ENCODE results near the gene USP32.
"Not testable (repeated sequence)": the region's sequence is repeated elsewhere in the genome, so short reads cannot be mapped to it uniquely, and the experiment has no call there.

The USP32 gene, protein sequence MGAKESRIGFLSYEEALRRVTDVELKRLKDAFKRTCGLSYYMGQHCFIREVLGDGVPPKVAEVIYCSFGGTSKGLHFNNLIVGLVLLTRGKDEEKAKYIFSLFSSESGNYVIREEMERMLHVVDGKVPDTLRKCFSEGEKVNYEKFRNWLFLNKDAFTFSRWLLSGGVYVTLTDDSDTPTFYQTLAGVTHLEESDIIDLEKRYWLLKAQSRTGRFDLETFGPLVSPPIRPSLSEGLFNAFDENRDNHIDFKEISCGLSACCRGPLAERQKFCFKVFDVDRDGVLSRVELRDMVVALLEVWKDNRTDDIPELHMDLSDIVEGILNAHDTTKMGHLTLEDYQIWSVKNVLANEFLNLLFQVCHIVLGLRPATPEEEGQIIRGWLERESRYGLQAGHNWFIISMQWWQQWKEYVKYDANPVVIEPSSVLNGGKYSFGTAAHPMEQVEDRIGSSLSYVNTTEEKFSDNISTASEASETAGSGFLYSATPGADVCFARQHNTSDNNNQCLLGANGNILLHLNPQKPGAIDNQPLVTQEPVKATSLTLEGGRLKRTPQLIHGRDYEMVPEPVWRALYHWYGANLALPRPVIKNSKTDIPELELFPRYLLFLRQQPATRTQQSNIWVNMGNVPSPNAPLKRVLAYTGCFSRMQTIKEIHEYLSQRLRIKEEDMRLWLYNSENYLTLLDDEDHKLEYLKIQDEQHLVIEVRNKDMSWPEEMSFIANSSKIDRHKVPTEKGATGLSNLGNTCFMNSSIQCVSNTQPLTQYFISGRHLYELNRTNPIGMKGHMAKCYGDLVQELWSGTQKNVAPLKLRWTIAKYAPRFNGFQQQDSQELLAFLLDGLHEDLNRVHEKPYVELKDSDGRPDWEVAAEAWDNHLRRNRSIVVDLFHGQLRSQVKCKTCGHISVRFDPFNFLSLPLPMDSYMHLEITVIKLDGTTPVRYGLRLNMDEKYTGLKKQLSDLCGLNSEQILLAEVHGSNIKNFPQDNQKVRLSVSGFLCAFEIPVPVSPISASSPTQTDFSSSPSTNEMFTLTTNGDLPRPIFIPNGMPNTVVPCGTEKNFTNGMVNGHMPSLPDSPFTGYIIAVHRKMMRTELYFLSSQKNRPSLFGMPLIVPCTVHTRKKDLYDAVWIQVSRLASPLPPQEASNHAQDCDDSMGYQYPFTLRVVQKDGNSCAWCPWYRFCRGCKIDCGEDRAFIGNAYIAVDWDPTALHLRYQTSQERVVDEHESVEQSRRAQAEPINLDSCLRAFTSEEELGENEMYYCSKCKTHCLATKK (N-terminal part only)

DNA sequence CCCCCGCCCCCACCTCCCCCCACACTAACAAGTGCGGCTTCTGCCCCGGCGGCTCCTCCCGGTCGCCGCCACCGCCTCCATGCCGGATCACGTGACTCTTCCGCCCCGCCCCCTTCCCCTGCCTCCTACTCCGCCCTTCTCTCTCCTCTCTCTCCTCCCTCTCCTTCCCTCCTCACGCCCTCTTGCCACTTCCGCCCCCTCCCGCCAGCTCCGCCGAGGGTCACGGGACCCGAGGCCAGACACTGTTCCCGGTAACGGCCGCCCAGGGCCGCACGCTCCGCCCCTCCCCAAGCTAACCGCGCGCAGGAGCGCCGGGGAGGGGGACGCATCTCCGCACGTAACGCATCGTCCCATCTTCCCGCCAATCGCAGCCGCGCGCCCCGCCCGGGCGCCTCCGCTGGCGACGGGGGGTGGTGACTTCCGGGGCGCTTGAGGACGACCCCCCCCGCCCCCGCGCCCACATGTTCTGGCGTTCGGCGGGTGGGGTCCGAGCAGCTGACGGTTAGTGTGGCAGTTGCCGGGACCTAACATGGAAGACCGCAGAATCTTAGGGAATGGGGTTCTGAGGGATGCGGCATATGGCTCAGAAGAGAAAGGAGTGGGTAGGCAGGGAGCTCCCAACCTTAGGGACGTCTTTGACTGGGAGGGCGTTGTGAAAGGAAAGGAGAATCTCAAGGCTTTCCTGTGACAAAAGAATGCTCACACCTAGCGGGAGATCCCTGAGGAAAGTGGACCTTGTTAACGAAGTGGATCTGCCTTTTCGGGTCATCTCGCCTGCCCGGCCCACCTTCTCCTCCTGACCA is at the start of gene USP32:
Gene USP32 (minus strand): TSS at position 92 of the 803 bp plus-strand sequence. CDS start 194 bp downstream, outside the sequence.
- DNase-seq, result peak; percentile 99

DNA sequence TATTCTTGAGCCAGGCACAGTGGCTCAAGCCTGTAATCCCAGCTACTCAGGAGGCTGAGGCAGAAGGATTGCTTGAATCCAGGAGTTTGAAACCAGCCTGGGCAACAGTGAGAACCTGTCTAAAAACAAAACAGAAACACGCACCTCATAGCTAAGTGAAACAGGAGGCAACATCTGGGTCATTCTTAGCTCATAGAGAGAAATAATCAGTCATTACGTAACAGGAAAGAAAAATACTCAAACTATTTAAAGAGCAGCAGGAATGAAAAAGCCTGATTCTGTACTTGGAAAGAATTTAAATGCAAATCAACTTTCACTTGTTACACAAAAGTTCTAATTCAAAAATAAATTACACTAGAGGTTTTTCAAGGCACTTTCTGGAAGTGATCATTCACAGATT is 47.6 kb upstream of the USP32 start:
- peak; percentile 21 for DNase-seq

DNA sequence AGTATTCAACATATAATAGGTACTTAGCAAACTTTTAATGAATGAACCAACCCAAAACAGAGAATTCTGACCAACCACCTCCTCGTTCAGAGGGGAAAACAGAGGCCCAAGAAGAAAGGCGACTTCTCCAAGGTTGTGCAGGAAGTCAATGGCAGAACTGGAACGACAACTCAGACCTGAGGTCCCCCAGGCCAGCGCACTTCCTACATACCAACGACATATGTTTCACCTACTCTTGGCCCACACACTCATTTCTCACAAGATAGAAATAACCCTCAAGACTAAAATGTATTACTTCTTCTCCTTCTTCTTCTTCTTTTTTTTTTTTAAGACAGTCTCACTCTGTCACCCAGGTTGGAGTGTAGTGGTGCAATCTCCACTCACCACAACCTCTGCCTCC is 44.7 kb upstream of the USP32 start:
- no peak for DNase-seq

DNA sequence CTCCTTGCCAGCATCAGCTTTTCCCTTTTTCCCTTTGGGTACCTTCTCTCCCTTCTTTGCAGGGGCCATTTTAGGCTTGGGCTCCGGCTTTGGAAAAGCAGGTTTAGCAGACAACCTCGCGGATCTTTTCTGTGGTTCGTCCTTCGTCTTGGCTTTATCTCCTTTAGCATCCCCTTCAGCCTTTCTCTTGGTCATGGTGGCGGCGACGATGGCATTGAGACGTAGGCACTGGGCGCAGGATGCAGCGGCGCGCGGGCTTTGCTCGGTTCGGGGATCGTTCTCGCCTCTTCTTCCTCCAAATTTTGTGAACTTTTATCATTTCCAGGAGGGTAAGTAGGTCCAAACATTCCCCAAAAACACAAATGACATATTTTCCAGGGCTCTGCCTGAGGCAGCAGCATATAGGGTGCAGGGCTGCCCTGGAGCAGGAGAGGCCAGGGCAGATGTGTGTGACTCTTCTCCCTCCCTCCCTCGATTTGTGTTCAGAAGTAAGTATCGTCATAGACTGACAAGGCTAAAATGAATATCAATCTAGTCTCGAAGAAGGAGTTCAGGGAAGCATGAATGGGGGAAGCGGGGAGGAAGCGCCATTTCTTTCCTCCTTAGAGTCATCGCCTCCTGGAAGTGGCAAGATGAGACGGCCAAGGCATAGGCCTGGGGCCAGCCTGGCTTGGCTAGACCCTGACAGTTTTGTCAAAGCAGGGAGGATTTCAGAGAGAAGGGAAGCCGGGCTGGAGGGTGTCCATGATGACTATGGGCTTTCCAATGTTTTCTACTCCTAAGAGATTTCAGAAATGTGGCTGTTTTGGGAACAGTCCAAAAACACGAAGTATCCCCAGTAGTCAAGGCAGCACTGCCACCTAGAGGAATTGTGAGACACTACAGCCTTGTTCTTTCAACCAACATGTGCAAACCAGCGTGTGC is 43.6 kb upstream of the USP32 start:
- peak; percentile 83 for DNase-seq

DNA sequence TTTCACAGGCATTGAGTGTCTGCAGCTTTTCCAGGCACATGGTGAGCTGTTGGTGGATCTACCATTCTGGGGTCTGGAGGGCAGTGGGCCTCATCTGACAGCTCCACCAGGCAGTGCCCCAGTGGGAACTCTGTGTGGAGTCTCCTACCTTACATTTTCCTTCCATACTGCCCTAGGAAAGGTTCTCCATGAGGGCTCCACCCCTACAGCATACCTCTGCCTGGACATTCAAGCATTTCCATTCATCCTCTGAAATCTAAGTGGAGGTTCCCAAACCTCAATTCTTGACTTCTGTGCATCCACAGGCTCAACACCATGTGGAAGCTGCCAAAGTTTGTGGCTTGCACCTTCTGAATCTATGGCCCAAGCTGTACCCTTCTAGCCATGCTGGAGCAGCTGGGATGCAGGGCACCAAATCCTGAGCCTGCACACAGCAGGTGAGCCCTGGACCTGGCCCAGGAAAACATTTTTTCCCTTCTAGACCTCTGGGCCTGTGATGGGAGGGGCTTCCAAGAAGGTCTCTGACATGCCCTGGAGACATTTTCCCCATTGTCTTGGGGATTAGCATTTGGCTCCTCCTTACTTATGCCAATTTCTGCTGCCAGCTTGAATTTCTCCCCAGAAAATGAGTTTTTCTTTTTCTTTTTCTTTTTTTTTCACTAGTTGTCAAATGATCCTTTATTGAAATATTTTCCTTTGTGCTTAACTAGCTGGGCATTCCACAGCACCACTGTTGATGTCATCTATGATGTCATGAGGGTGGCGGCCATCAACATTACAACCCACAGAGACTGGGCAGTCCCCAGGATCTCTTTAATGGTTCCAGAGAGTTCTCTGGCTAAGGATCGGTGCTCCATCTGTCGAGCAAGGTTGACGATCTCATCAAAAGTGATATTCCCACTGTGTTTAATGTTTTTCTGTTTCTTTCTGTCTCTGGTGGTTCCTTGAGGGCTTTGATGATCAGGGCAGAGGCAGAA is 41.4 kb upstream of the USP32 start:
- not testable (repeated sequence) for DNase-seq

DNA sequence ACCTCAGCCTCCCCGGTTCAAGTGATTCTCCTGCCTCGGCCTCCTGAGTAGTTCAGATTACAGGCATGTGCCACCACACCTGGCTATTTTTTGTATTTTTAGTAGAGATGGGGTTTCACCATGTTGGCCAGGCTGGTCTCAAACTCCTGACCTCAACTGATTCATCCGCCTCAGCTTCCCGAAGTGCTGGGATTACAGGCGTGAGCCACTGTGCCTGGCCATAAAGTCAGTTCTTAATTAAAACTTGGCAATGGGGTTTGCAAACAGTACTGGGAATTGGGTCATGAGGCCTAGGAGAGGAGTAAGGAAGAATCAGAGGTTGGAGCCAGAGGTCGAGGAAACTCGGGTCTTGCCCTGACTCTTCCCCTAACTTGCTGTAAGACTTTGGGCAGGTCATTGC is 38.6 kb upstream of the USP32 start:
- not testable (repeated sequence) for DNase-seq

DNA sequence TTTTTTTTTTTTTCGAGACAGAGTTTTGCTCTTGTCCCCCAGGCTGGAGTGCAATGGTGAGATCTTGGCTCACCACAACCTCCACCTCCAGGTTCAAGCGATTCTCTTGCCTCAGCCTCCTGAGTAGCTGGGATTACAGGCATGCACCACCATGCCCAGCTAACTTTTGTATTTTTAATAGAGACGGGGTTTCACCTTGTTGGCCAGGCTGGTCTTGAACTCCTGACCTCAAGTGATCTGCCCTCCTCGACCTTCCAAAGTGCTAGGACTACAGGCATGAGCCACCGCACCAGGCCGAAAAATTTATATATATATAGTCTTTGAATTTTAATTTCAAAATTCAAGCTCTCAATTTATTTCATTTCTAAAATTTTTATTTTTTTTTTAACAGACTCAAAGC is 36.6 kb upstream of the USP32 start:
- DNase-seq, result not testable (repeated sequence)

DNA sequence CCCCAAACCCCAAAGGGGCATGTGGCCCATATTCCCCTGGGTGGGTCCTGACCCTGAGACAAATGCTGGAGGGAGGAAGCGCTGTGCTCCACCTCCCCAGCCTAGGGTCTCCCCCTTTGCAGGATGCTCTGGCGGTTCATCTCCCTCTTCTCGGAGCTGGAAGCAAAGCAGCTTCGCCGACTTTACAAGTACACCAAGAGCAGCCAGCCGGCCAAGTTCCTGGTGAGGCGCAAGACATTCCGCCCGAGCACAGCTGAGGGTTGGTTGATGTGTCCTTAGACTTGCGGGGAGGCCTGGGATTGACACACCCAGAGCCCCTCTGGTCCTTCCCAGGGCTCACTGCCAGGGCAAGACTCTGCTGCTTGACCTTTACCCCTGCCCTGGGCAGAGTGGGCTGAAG is 34.7 kb upstream of the USP32 start:
- no peak for DNase-seq

DNA sequence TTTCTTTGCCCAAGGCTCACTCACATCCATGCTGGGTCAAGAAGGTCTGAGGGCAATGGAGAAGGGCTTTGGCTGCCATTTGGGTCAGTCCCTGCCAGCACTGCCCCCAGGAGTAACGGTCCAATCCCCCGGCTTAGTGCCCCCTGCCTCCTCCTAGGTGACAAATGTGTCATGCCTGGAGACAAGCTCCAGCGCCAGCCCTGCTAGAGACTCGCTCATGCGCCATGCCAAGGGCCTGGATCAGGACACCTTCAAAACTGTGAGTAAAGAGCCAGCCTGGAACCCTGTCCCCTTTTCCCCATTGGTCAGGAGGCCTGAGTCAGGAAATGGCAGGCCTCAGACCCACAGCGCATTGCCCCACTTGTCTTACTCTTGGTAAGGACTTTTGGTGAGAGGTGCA is 33.7 kb upstream of the USP32 start:
- no peak for DNase-seq

DNA sequence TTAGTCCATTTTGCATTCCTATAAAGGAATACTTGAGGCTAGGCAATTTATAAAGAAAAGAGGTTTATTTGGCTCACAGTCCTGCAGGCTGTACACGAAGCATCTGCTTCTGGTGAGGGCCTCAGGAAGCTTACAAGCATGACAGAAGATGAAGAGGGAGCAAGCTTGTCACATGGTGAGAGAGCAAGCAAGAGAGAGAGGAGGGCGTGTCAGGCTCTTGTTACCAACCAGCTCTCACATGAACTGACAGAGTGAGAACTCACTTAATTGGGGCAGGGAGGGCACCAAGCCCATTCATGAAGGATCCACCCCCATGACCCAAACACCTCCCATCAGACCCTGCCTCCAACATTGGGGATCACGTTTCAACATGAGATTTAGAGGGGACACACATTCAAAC is 31.9 kb upstream of the USP32 start:
- no peak for DNase-seq

DNA sequence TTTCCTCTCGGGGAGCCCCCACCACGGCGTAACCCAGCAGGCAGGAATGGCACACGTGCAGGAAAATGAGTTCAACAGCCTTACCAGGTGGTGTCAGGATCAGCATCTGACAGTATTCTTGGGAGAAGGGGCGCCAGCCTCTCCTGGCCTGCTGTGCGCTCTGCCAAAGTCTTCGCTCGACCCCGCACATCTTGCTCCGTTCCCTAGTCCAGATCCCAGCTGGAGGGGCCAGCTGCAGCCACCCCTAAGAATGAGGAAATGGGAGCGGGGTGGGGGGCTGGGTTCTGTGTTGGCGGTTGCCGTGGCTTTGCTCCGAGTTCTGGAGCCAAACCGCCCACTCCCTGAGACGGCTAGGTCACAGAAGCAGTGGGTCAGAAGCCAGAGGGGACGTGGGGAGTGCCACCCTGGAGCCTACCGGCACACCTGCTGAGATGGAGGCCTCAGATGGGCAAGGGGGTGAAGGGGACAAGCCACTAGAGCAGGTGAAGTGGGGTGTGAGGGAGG is 30.3 kb upstream of the USP32 start, which contains the start of gene CHCT1:
Gene CHCT1 (plus strand): TSS at position 328 of the 504 bp plus-strand sequence. CDS start 104 bp downstream, at position 432.
- no peak for DNase-seq

DNA sequence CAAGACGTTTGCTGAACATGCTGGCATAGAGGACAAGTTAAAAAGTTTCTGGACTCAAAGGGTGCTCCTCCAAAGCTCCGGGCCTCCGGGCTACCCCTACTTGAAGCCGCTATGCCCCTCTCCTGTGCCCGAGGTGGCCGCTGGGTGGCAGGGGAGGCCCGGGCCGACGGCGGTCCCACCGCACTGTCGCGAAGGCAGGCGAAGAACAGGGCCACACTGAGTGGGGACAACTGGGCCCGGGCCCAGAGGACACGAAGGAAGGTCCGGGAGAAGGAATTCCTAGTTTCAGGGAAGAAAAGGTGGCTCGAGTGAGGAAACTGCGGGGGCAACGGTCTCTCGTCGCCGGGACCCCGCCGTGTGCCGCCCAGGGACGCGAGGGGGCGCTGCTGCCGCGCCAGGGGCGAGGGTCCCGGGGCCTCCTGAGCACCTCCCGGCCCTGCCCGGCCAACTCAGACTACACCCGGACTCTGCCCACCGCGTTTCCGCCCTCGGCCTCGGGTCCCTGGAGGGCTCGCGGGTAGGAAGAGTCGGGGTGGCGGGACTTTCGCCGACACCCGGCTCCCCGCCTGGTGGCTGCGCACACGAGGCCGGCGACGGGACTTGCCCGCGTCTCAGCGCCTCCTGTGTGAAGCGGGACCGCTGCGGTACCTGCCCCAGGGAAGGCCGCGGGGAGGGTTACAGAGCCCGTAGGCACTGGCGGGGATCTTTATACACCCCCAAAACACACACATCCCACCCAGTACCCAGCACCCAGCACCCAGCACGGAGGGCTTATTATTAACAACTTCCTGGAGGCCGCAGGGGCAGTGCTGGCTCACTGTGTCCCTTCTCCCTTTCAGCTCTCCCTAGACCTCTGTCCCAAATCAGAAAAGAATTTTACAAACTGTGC is 29.6 kb upstream of the USP32 start:
- DNase-seq, result peak; percentile 67

DNA sequence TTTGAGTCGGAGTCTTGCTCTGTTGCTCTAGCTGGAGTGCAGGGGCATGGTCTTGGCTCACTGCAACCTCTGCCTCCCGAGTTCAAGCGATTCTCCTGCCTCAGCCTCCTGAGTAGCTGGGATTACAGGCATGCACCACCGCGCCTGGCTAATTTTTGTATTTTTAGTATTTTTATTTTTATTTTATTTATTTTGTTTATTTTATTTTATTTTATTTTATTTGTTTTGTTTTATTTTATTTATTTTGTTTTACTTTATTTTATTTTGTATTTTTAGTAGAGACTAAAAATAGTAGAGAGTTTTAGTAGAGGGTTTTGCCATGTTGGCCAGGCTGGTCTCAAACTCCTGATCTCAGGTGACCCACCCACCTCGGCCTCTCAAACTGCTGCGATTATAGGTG is 27.9 kb upstream of the USP32 start:
- not testable (repeated sequence) for DNase-seq

DNA sequence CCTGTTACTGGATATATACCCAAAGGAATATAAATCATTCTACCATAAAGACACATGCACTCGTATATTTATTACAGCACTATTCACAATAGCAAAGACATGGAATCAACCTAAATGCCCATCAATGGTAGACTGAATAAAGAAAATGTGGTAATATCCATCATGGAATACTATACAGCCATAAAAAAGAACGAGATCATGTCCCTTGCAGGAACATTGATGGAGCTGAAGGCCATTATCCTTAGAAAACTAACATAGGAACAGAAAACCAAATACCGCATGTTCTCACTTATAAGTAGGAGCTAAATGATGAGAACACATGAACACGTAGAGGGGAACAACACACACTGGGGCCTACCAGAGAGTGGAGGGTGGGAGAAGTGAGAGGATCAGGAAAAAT is 27.1 kb upstream of the USP32 start:
- not testable (repeated sequence) for DNase-seq

DNA sequence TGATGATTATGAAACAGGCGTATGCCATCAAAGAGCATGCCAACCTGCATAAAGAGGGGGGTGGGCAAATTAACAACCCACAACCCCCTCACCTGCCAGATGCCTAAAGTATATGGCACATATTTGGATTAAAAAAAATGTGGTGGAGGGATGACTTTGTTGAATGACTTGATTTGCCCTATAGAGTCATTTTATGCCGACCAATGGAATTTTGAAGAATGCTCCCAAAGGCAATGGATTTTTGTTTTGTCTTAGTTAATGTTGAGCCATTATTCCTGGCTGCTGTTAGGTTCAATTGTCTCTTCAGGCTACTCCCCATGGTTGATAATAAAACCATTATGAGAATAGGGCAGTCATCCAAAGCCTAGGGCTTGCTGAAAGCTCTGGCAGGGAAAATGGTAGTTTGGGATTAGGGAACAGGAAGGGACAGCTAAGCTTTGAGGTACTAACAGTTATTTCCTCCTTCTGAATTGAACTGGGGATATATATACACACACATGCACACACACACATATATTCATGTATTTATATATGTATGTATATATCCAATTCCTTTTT is 24.5 kb upstream of the USP32 start:
- DNase-seq, result peak; percentile 58

DNA sequence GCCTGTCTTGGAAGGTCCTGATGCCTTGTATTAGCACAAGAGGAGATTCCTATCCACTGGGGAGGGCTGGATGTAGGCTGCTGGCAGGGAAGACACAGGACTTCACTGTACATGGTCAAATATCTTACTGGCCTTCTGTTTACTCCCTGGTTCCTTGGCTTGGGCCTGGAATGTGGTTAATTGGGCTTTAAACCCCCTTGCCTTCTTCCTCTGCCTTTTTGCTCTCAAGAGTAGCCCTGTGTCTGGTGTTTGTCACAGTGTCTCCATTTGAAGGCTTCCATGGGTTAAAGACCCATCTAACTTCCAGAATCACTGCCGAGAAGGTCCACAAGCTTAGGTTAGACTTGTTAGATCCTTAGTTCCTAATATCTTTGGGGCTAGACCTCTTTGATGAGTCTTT is 23.2 kb upstream of the USP32 start:
- no peak for DNase-seq

DNA sequence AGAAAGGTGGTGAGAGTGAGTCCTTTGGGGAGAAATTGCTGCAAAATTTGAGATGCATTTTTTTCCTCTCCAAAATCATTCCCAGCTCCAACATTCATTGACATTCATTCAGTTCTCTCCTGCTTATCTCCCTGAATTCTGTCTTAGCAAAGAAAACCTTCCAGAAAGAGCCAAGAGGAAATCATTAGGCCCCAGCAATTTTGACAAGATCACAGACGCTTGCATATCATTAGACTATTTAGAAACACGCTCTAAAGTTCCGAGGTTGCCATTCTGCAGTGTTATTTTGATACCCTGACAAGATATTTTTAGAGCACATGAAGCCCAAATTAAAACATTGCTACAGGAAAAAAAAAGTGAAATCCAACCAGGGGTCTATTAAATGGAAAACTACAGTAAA is 20.8 kb upstream of the USP32 start:
- DNase-seq, result no peak

DNA sequence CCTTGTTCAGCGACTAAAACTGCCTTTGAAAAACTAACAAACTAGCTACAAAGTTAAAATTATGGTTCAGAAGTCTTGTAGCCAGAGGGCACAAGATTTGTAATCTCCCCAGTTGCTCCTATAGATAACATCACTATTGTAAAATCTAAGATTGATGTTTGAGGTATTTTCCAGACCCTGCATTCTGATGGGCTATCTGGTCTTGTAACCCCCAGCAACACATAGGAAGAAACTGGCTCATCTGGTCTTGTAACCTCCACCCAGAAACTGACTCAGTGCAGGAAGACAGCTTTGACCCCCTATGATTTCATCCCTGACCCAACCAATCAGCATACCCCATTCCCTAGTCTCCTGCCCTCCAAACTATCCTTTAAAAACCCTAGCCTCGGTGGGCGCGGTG is 18.1 kb upstream of the USP32 start:
- no peak for DNase-seq
